Measurements from ENCODE around the gene LLGL1. TPM values are rescaled to one million over a fixed set of nuclear protein-coding genes. Genes with fewer than 3 reads are reported as not detected.

The LLGL1 gene
- total RNA-seq, 1 experiment from 2014 or later: 47.4 TPM

DNA sequence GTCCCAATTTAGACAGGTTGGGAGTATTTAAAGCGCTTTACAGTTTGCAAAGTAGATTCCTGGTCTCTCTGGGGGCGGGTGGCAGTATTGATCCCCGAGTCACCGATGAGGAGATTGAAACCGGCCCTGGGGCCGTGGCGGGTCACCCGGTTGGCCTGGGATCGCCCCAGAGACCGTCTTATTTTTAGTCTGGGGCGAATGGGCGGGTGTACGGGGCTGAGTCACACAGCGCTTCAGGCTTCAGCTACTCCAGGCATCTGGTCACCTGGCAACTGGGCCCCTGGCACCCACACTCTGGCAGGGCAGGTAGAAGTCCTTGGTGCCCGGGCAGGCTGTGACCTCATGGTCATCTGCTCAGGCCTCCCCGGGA is 35.7 kb downstream of the LLGL1 start:
- Histone ChIP-seq H3K9me2 (replicated peaks; ENCODE audit: low read length) (no peaks in the 10 kb centered on the region), H2AFZ (ENCODE audit: low read length) (peak overlapping the region; percentile 88), H3K4me1 (ENCODE audit: insufficient read depth, low read length) (peaks cover 35% of the 10 kb centered on the region), H3K9me3 (ENCODE audit: low read length) (no peaks in the 10 kb centered on the region), H3K79me2 (ENCODE audit: low read length) (peaks cover 43% of the 10 kb centered on the region), H3K27me3 (ENCODE audit: low read length) (no peaks in the 10 kb centered on the region), H3K4me3 (ENCODE audit: low read length) (peak overlapping the region; percentile 82), H4K20me1 (ENCODE audit: low read length) (peaks cover 4% of the 10 kb centered on the region; the same call in 1 of the 2 replicates), H3F3A (ENCODE audit: low read length, unreplicated experiment) (no peaks in the 10 kb centered on the region), H3K4me2 (ENCODE audit: low read length) (peak overlapping the region; percentile 92), H3K36me3 (ENCODE audit: low read depth, low read length) (peaks cover 7% of the 10 kb centered on the region; the same call in 1 of the 2 replicates), H3K27ac (ENCODE audit: low read length) (peak overlapping the region; percentile 49), H3K9ac (ENCODE audit: low read length) (peak overlapping the region; percentile 71)
- TF ChIP-seq EZH2 (IDR thresholded peaks at IDR 0.05; ENCODE audit: low read length, unreplicated experiment) (no peak), EZH2phosphoT487 (IDR thresholded peaks at IDR 0.05; ENCODE audit: borderline replicate concordance, low read length) (no peak)
- TF ChIP-seq, protein P1, sequence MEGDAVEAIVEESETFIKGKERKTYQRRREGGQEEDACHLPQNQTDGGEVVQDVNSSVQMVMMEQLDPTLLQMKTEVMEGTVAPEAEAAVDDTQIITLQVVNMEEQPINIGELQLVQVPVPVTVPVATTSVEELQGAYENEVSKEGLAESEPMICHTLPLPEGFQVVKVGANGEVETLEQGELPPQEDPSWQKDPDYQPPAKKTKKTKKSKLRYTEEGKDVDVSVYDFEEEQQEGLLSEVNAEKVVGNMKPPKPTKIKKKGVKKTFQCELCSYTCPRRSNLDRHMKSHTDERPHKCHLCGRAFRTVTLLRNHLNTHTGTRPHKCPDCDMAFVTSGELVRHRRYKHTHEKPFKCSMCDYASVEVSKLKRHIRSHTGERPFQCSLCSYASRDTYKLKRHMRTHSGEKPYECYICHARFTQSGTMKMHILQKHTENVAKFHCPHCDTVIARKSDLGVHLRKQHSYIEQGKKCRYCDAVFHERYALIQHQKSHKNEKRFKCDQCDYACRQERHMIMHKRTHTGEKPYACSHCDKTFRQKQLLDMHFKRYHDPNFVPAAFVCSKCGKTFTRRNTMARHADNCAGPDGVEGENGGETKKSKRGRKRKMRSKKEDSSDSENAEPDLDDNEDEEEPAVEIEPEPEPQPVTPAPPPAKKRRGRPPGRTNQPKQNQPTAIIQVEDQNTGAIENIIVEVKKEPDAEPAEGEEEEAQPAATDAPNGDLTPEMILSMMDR (conservative IDR thresholded peaks at IDR 0.05; ENCODE audit: low read depth, low read length): no peak
- POLR2A ChIA-PET (ENCODE audit: unreplicated experiment): interaction anchor here (0.6 kb wide), 1 partner anchor 52 kb away, joined by 4 read pairs; no protein-coding TSS in a partner anchor
- intact Hi-C loops (cut with micrococcal nuclease): no loop called here
- DNase-seq (peak; percentile 79), ATAC-seq (peak; percentile 30)
- CTCF ChIA-PET: no interaction called here
- BruUV-seq (replicated peaks): no TSS peak

DNA sequence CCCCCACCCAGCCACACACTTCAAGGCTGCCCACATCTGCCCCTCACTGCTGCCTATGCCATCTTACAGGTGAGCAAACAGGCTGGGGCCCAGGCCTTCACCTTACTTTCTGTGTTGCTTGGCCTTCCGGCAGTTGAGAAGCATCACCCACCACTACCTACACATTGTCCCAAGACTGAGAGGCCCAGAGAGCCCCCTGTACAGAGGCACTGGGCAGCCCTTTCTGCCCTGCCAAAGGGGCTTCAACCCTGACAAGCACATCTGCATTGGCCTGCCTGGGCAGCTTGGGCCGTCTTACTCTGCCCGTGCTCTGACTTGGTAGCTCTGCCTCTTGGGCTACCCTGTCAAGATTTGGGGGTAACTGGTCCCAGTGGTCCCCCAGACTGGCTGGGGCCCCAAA is 36.2 kb downstream of the LLGL1 start:
- TF ChIP-seq EZH2phosphoT487 (IDR thresholded peaks at IDR 0.05; ENCODE audit: borderline replicate concordance, low read length) (no peak), EZH2 (IDR thresholded peaks at IDR 0.05; ENCODE audit: low read length, unreplicated experiment) (no peak)
- TF ChIP-seq, protein P1 (conservative IDR thresholded peaks at IDR 0.05; ENCODE audit: low read depth, low read length): no peak
- peaks cover 32% of the 10 kb centered on the region for H3K4me1 ChIP-seq (ENCODE audit: insufficient read depth, low read length)
- no peaks in the 10 kb centered on the region for H3F3A ChIP-seq (ENCODE audit: low read length, unreplicated experiment)
- ATAC-seq: no peak
- H4K20me1 ChIP-seq (ENCODE audit: low read length): peaks cover 3% of the 10 kb centered on the region; the same call in 1 of the 2 replicates
- peak overlapping the region; percentile 71; the same call in 1 of the 2 replicates for H3K9ac ChIP-seq (ENCODE audit: low read length)
- H3K36me3 ChIP-seq (ENCODE audit: low read depth, low read length): peaks cover 2% of the 10 kb centered on the region; the same call in 1 of the 2 replicates
- no TSS peak for BruUV-seq (replicated peaks)
- H3K9me3 ChIP-seq (ENCODE audit: low read length): no peaks in the 10 kb centered on the region
- intact Hi-C loops (cut with micrococcal nuclease): no loop called here
- no peak overlapping the region for H2AFZ ChIP-seq (ENCODE audit: low read length)
- CTCF ChIA-PET: no interaction called here
- no peaks in the 10 kb centered on the region for H3K27me3 ChIP-seq (ENCODE audit: low read length)
- DNase-seq: no peak
- H3K79me2 ChIP-seq (ENCODE audit: low read length): peaks cover 37% of the 10 kb centered on the region
- H3K4me2 ChIP-seq (ENCODE audit: low read length): peak overlapping the region; percentile 92
- POLR2A ChIA-PET (ENCODE audit: unreplicated experiment): interaction anchor here (0.6 kb wide), 1 partner anchor 52 kb away, joined by 4 read pairs; no protein-coding TSS in a partner anchor
- H3K4me3 ChIP-seq (ENCODE audit: low read length): peak overlapping the region; percentile 82
- H3K9me2 ChIP-seq (replicated peaks; ENCODE audit: low read length): no peaks in the 10 kb centered on the region
- H3K27ac ChIP-seq (ENCODE audit: low read length): no peak overlapping the region

GRCh38 chr17:18262111-18262510 is 36.7 kb downstream of the LLGL1 start:
- intact Hi-C loops (cut with micrococcal nuclease): no loop called here
- Histone ChIP-seq H3K9ac (ENCODE audit: low read length) (no peak overlapping the region), H4K20me1 (ENCODE audit: low read length) (no peaks in the 10 kb centered on the region), H3K4me1 (ENCODE audit: insufficient read depth, low read length) (peaks cover 27% of the 10 kb centered on the region), H2AFZ (ENCODE audit: low read length) (no peak overlapping the region), H3K4me3 (ENCODE audit: low read length) (peak overlapping the region; percentile 82; the same call in 1 of the 2 replicates), H3K79me2 (ENCODE audit: low read length) (peaks cover 33% of the 10 kb centered on the region), H3K9me2 (replicated peaks; ENCODE audit: low read length) (no peaks in the 10 kb centered on the region), H3K36me3 (ENCODE audit: low read depth, low read length) (no peaks in the 10 kb centered on the region), H3K27ac (ENCODE audit: low read length) (no peak overlapping the region), H3K27me3 (ENCODE audit: low read length) (no peaks in the 10 kb centered on the region), H3K4me2 (ENCODE audit: low read length) (peak overlapping the region; percentile 92), H3K9me3 (ENCODE audit: low read length) (no peaks in the 10 kb centered on the region), H3F3A (ENCODE audit: low read length, unreplicated experiment) (no peaks in the 10 kb centered on the region)
- no peak for DNase-seq
- POLR2A ChIA-PET (ENCODE audit: unreplicated experiment): no interaction called here
- BruUV-seq (replicated peaks): no TSS peak
- CTCF ChIA-PET: no interaction called here
- TF ChIP-seq, protein P1 (conservative IDR thresholded peaks at IDR 0.05; ENCODE audit: low read depth, low read length): no peak
- ATAC-seq: no peak
